Mesenchymal stem cell (in vitro differentiated cells and primary cell): ENCODE measurements around the gene TRIM25.

Source experiments
- DNase-seq: peaks from one replicate; pipeline ENCODE4 v3.0.0-alpha.2; 2013
- H2AFZ ChIP-seq: one replicate; pipeline ENCODE4 v1.6.1; 2013; ENCODE audit warnings: low read depth, mild to moderate bottlenecking, control low read depth, inconsistent platforms, low read length, moderate library complexity
- H2AK5ac ChIP-seq: 2 replicates; pipeline ENCODE4 v1.6.1; 2013; ENCODE audit warnings: low read length, moderate library complexity, mild to moderate bottlenecking, inconsistent platforms; ENCODE audit not compliant: severe bottlenecking
- H2BK120ac ChIP-seq: one replicate; pipeline ENCODE4 v1.6.1; 2013; ENCODE audit warnings: low read depth, mild to moderate bottlenecking, inconsistent platforms, low read length, moderate library complexity
- H2BK12ac ChIP-seq, 2 experiments: one replicate each; pipeline ENCODE4 v1.6.1; 2013; ENCODE audit warnings: inconsistent platforms in 2 of 2, low read length in 2 of 2, mild to moderate bottlenecking in 2 of 2, moderate library complexity in 2 of 2, control low read depth in 1 of 2
- H2BK15ac ChIP-seq: one replicate; pipeline ENCODE4 v1.6.1; 2013; ENCODE audit warnings: mild to moderate bottlenecking, low read depth, inconsistent platforms; ENCODE audit not compliant: poor library complexity, severe bottlenecking
- H2BK5ac ChIP-seq: 2 replicates; pipeline ENCODE4 v1.6.1; 2013; ENCODE audit warnings: low read depth, mild to moderate bottlenecking, low read length, control low read depth, inconsistent platforms; ENCODE audit not compliant: poor library complexity, severe bottlenecking
- H3K14ac ChIP-seq, 2 experiments: one replicate each; pipeline ENCODE4 v1.6.1; 2013; ENCODE audit warnings: inconsistent platforms in 2 of 2, low read length in 2 of 2, control low read depth in 1 of 2, mild to moderate bottlenecking in 1 of 2, moderate library complexity in 1 of 2
- H3K18ac ChIP-seq, 2 experiments: one replicate each; pipeline ENCODE4 v1.6.1; 2013; ENCODE audit warnings: inconsistent platforms in 2 of 2, low read length in 2 of 2, control low read depth in 1 of 2, low read depth in 1 of 2, mild to moderate bottlenecking in 1 of 2
- H3K23ac ChIP-seq, 2 experiments: one replicate each; pipeline ENCODE4 v1.6.1; 2013; ENCODE audit warnings: inconsistent platforms in 2 of 2, low read length in 2 of 2, mild to moderate bottlenecking in 2 of 2, moderate library complexity in 2 of 2, control low read depth in 1 of 2
- H3K27ac ChIP-seq: 2 replicates; pipeline ENCODE4 v1.5.1; 2013; ENCODE audit warnings: mild to moderate bottlenecking, moderate library complexity, low read length, control low read depth, inconsistent platforms; ENCODE audit not compliant: poor library complexity, severe bottlenecking
- H3K27me3 ChIP-seq, 2 experiments: 2 replicates each; pipeline versions ENCODE4 v1.6.1 to v1.7.0; 2013; ENCODE audit warnings: low read length in 2 of 2, mild to moderate bottlenecking in 2 of 2, moderate library complexity in 2 of 2, control low read depth in 1 of 2, inconsistent platforms in 1 of 2; ENCODE audit not compliant: control insufficient read depth in 1 of 2, insufficient read depth in 1 of 2
- H3K36me3 ChIP-seq, 2 experiments: 2 replicates each; pipeline versions ENCODE4 v1.6.1 to v1.7.0; 2013; ENCODE audit warnings: low read length in 2 of 2, control low read depth in 1 of 2, inconsistent platforms in 1 of 2, low read depth in 1 of 2, mild to moderate bottlenecking in 1 of 2; ENCODE audit not compliant: insufficient read depth in 2 of 2, control insufficient read depth in 1 of 2
- H3K4ac ChIP-seq, 2 experiments: one replicate each; pipeline ENCODE4 v1.6.1; 2013; ENCODE audit warnings: inconsistent platforms in 2 of 2, low read length in 2 of 2, mild to moderate bottlenecking in 2 of 2, moderate library complexity in 2 of 2, control low read depth in 1 of 2, low read depth in 1 of 2
- H3K4me1 ChIP-seq: 2 replicates; pipeline ENCODE4 v1.6.1; 2013; ENCODE audit warnings: low read depth, low read length, control low read depth; ENCODE audit not compliant: control insufficient read depth, insufficient read depth
- H3K4me2 ChIP-seq: 2 replicates; pipeline ENCODE4 v1.6.1; 2013; ENCODE audit warnings: low read length, mild to moderate bottlenecking, inconsistent platforms; ENCODE audit not compliant: poor library complexity, severe bottlenecking
- H3K4me3 ChIP-seq, 2 experiments: 2 replicates each; pipeline versions ENCODE4 v1.5.1 to v1.7.0; 2013; ENCODE audit warnings: low read length in 2 of 2, mild to moderate bottlenecking in 2 of 2, control low read depth in 1 of 2, low read depth in 1 of 2; ENCODE audit not compliant: insufficient read depth in 1 of 2
- H3K79me1 ChIP-seq: replicated peaks from 2 replicates; pipeline ENCODE4 v1.6.1; 2013; ENCODE audit warnings: mild to moderate bottlenecking, control low read depth, low read length, inconsistent platforms; ENCODE audit not compliant: poor library complexity, severe bottlenecking
- H3K9ac ChIP-seq: 2 replicates; pipeline ENCODE4 v1.7.0; 2013; ENCODE audit warnings: mild to moderate bottlenecking, low read length, moderate library complexity
- H3K9me3 ChIP-seq: 2 replicates; pipeline ENCODE4 v1.7.0; 2013; ENCODE audit warnings: mild to moderate bottlenecking, low read length; ENCODE audit not compliant: control insufficient read depth
- H4K8ac ChIP-seq: one replicate; pipeline ENCODE4 v1.6.1; 2013; ENCODE audit warnings: inconsistent platforms, mild to moderate bottlenecking, low read length, moderate library complexity
- H4K91ac ChIP-seq: one replicate; pipeline ENCODE4 v1.6.1; 2013; ENCODE audit warnings: mild to moderate bottlenecking, low read length, inconsistent platforms
- WGBS: methylation state at CpG from one replicate; pipeline ENCODE4 v1.1.7; 2013; ENCODE audit warnings: mixed read lengths; 5-methylcytosine and 5-hydroxymethylcytosine counted together

TRIM25 gene

DNA sequence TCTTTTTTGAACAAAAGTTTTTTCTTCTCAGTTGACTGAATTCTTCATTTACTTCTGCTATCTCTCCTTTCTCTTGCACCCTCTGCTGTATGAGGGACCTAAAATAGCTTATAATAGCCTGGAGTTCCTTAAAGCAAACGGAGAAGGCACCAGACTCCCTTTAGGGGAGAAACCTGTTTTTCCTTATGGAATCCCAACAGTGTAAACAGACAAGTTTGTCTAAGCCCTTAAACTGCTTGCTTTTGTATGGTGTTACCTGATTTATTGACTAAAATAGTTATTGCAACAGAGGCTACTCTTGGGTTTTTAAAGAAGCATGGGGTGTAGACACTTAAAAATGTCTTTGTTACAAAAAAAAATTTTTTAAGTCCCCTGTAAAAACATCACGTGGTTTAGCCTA lies 12.9 kb upstream of the TRIM25 start:
- Histone ChIP-seq H3K9ac (no peak overlapping the region), H2AK5ac (no peak overlapping the region), H4K8ac (no peak overlapping the region), H3K27ac (no peak overlapping the region), H3K9me3 (peaks cover 18% of the 10 kb centered on the region), H2BK15ac (no peak overlapping the region), H3K4me1 (no peaks in the 10 kb centered on the region), H3K23ac (no peak overlapping the region), H3K4me3 (no peak overlapping the region), H2AFZ (no peak overlapping the region), H3K27me3 (no peaks in the 10 kb centered on the region), H3K4me2 (no peak overlapping the region), H3K4ac (no peak overlapping the region), H3K79me1 (no peaks in the 10 kb centered on the region), H3K18ac (no peak overlapping the region), H2BK120ac (no peak overlapping the region), H3K36me3 (no peaks in the 10 kb centered on the region), H2BK5ac (no peak overlapping the region), H3K14ac (no peak overlapping the region), H2BK12ac (no peak overlapping the region), H4K91ac (no peak overlapping the region)
- DNase-seq, result no peak
- WGBS, result 75% methylated on average over 2 of the region's 2 CpGs

DNA sequence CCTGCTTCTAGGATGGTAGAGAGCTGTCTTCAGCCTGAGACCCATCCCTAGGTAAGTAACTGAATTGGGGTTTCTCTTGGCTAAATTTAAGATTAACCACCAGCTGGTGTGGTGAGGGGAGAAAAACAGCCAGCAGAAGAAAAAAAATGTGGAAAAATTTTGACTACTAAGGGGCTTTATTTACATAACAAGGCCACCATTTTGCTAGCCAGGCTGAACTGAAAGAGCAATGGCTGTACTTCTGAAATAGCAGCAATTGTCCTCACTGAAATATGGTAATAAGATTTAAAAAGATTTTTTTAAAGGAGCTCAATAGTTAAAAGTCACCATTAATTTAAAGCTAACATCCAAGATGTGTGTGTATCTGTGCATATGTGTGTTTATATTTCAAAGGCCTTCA lies 12.4 kb upstream of the TRIM25 start:
- Histone ChIP-seq H3K9me3 (peaks cover 18% of the 10 kb centered on the region), H3K18ac (no peak overlapping the region), H2BK15ac (no peak overlapping the region), H4K91ac (no peak overlapping the region), H4K8ac (no peak overlapping the region), H3K4ac (no peak overlapping the region), H3K79me1 (no peaks in the 10 kb centered on the region), H3K36me3 (no peaks in the 10 kb centered on the region), H2AFZ (no peak overlapping the region), H2BK12ac (no peak overlapping the region), H3K27me3 (no peaks in the 10 kb centered on the region), H3K14ac (no peak overlapping the region), H3K4me1 (no peaks in the 10 kb centered on the region), H2BK120ac (no peak overlapping the region), H3K4me3 (no peak overlapping the region), H3K23ac (no peak overlapping the region), H3K27ac (no peak overlapping the region), H3K9ac (no peak overlapping the region), H2BK5ac (no peak overlapping the region), H2AK5ac (no peak overlapping the region), H3K4me2 (no peak overlapping the region)
- no peak for DNase-seq

DNA sequence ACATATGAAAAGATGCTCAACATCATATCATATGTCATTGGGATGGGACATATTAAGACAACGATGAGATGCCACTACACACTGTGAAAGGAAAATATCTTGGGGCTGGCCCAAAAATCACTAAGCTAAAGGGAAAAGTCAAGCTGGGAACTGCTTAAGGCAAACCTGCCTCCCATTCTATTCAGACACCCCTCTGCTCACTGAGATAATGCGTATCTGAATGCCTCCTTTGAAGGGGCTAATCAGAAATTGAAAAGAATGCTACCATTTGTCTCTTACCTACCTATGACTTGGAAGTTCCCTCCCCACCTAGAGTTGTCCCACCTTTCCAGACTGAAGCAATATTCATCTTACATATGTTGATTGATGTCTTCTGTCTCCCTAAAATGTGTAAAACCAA lies 11.2 kb upstream of the TRIM25 start:
- Histone ChIP-seq H4K91ac (no peak overlapping the region), H3K23ac (no peak overlapping the region), H3K4me2 (no peak overlapping the region), H3K14ac (no peak overlapping the region), H3K4me3 (no peak overlapping the region), H2BK120ac (no peak overlapping the region), H3K36me3 (no peaks in the 10 kb centered on the region), H3K27me3 (no peaks in the 10 kb centered on the region), H3K18ac (no peak overlapping the region), H2BK15ac (no peak overlapping the region), H3K4me1 (no peaks in the 10 kb centered on the region), H3K4ac (no peak overlapping the region), H2BK12ac (no peak overlapping the region), H4K8ac (no peak overlapping the region), H3K79me1 (no peaks in the 10 kb centered on the region), H2AFZ (no peak overlapping the region), H2BK5ac (no peak overlapping the region), H3K9ac (no peak overlapping the region), H3K27ac (no peak overlapping the region), H2AK5ac (no peak overlapping the region), H3K9me3 (peaks cover 9% of the 10 kb centered on the region)
- DNase-seq, result no peak
- WGBS, result 94% methylated on average over 2 of the region's 2 CpGs

DNA sequence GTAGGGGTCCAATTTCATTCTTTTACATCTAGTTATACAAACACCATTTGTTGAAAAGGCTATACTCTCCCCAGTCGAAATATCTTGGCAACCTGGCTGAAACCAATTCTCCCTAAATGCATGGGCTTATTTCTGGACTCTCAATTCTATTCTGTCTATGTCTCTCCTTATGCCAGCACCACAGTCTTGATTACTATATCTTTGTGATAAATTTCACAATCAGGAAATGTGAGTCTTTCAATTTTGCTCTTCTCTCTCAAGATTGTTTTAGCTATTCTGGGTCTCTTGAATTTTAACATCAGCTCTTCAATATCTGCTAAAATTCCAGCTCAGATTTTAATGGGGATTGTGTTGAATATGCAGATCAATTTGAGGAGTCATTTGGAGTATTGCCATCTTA lies 5.9 kb upstream of the TRIM25 start:
- no peak overlapping the region for H2AK5ac ChIP-seq
- H3K36me3 ChIP-seq, result no peaks in the 10 kb centered on the region
- H3K79me1 ChIP-seq, result no peaks in the 10 kb centered on the region
- DNase-seq, result no peak
- H3K23ac ChIP-seq, result no peak overlapping the region
- no peak overlapping the region for H3K4me3 ChIP-seq
- H2AFZ ChIP-seq, result no peak overlapping the region
- H4K91ac ChIP-seq, result no peak overlapping the region
- no peak overlapping the region for H3K14ac ChIP-seq
- H3K4me2 ChIP-seq, result no peak overlapping the region
- H3K9me3 ChIP-seq, result peaks cover 7% of the 10 kb centered on the region
- H3K9ac ChIP-seq, result no peak overlapping the region
- H3K27ac ChIP-seq, result no peak overlapping the region
- H2BK120ac ChIP-seq, result no peak overlapping the region
- H2BK15ac ChIP-seq, result no peak overlapping the region
- no peak overlapping the region for H4K8ac ChIP-seq
- no peak overlapping the region for H2BK5ac ChIP-seq
- H3K18ac ChIP-seq, result no peak overlapping the region
- WGBS, result 50% methylated on average over 1 of the region's 1 CpG
- H3K4me1 ChIP-seq, result peaks cover 3% of the 10 kb centered on the region
- H3K27me3 ChIP-seq, result no peaks in the 10 kb centered on the region
- H2BK12ac ChIP-seq, result no peak overlapping the region
- no peak overlapping the region for H3K4ac ChIP-seq
